Endothelial cell of umbilical vein (primary cell): ENCODE results near the gene LIPA. TPM values are rescaled to one million over a fixed set of nuclear protein-coding genes. Genes with fewer than 3 reads are reported as not detected.

Source experiments
- BruUV-seq: library from RNA; stranded (reverse); fragments of 400-500 nt; replicated peaks from 2 replicates; lab custom pipeline; 2021; lab: Mats Ljungman, UMichigan
- CTCF ChIA-PET: fragments of 300-600, 350-600 bp; sonication (Branson Sonifier 250); formaldehyde crosslinking; loops from one replicate; lab custom pipeline; 2021; ENCODE audit warnings: antibody characterized with exemption, inconsistent platforms; lab: Charles Lee
- POLR2A ChIA-PET: fragments of 300-600, 350-600 bp; sonication (Branson Sonifier 250); formaldehyde crosslinking; loops from one replicate; lab custom pipeline; 2021; ENCODE audit warnings: antibody characterized with exemption, inconsistent platforms; lab: Charles Lee
- DNase-seq: peaks from one replicate; pipeline ENCODE4 v3.0.0-alpha.2; 2011; ENCODE audit warnings: low read depth, low spot score
- FAIRE-seq: peaks from 2 replicates; lab custom pipeline; 2011; peaks lifted over from hg19 to GRCh38; lab: Jason Lieb, UNC
- H2AFZ ChIP-seq: 2 replicates; pipeline ENCODE4 v1.6.0; 2012; ENCODE audit warnings: low read depth, low read length, control low read depth, inconsistent platforms
- H3K27ac ChIP-seq: 2 replicates; pipeline ENCODE4 v1.5.1; 2011; ENCODE audit warnings: low read depth, mild to moderate bottlenecking, control low read depth, low read length, moderate library complexity; ENCODE audit not compliant: insufficient read depth
- H3K27me3 ChIP-seq, 2 experiments: 2 replicates each; pipeline versions ENCODE4 v1.6.0 to v1.6.1; 2011; ENCODE audit warnings: low read length in 2 of 2, mixed read lengths in 1 of 2; ENCODE audit not compliant: control insufficient read depth in 2 of 2, insufficient read depth in 2 of 2
- H3K36me3 ChIP-seq, 2 experiments: 2 replicates in 1 of 2; 3 replicates in 1 of 2; pipeline ENCODE4 v1.5.1; 2011; ENCODE audit warnings: low read length in 2 of 2, mild to moderate bottlenecking in 1 of 2, moderate library complexity in 1 of 2; ENCODE audit not compliant: control insufficient read depth in 2 of 2, insufficient read depth in 2 of 2; ENCODE audit errors: extremely low read depth in 1 of 2
- H3K4me1 ChIP-seq: 3 replicates; pipeline ENCODE4 v1.5.1; 2011; ENCODE audit warnings: mild to moderate bottlenecking, low read length; ENCODE audit not compliant: control insufficient read depth, insufficient read depth; ENCODE audit errors: extremely low read depth
- H3K4me2 ChIP-seq: 2 replicates; pipeline ENCODE4 v1.6.1; 2011; ENCODE audit warnings: low read length, control low read depth, mixed read lengths; ENCODE audit not compliant: insufficient read depth
- H3K4me3 ChIP-seq, 3 experiments: fragments of 200-600 bp in 1 of 3; sonication (generic), shearing (Covaris generic) in 1 of 3; replicated peaks in 1 of 3; 2 replicates each; pipeline ENCODE4 v1.5.1; 2011 to 2016; ENCODE audit warnings: control low read depth in 3 of 3, low read length in 3 of 3, mild to moderate bottlenecking in 2 of 3, inconsistent platforms in 1 of 3, low read depth in 1 of 3, moderate library complexity in 1 of 3; ENCODE audit not compliant: insufficient read depth in 1 of 3
- H3K79me2 ChIP-seq: 2 replicates; pipeline ENCODE4 v1.6.0; 2012; ENCODE audit warnings: low read length, inconsistent platforms; ENCODE audit not compliant: control insufficient read depth, insufficient read depth
- H3K9ac ChIP-seq: replicated peaks from 2 replicates; pipeline ENCODE3; 2011; ENCODE audit warnings: low read length, control low read depth; ENCODE audit not compliant: insufficient read depth; ENCODE audit errors: extremely low read depth
- H3K9me1 ChIP-seq: replicated peaks from 3 replicates; pipeline ENCODE4 v1.6.0; 2011; ENCODE audit warnings: mild to moderate bottlenecking, low read length; ENCODE audit not compliant: control insufficient read depth, insufficient read depth; ENCODE audit errors: extremely low read depth
- H3K9me3 ChIP-seq: replicated peaks from 2 replicates; pipeline ENCODE4 v1.5.1; 2012; ENCODE audit warnings: low read length, inconsistent platforms; ENCODE audit not compliant: control insufficient read depth, insufficient read depth
- H4K20me1 ChIP-seq: replicated peaks from 2 replicates; pipeline ENCODE3; 2011; ENCODE audit warnings: mild to moderate bottlenecking, low read length; ENCODE audit not compliant: control insufficient read depth, insufficient read depth; ENCODE audit errors: extremely low read depth
- EZH2 ChIP-seq: IDR thresholded peaks from 2 replicates; pipeline ENCODE4 v1.6.1; 2012; ENCODE audit warnings: borderline replicate concordance, low read depth, mild to moderate bottlenecking, moderate library complexity, low read length, inconsistent platforms; ENCODE audit not compliant: severe bottlenecking
- FOS ChIP-seq: IDR thresholded peaks from 2 replicates; pipeline ENCODE4 v1.6.1; 2011; ENCODE audit warnings: mild to moderate bottlenecking, low read length, moderate library complexity, borderline replicate concordance; ENCODE audit not compliant: insufficient read depth
- GATA2 ChIP-seq: IDR thresholded peaks from 2 replicates; pipeline ENCODE4 v1.7.0; 2011; ENCODE audit warnings: low read depth, mild to moderate bottlenecking, moderate library complexity, mixed read lengths, low read length; ENCODE audit not compliant: insufficient read length, insufficient read depth
- JUN ChIP-seq: IDR thresholded peaks from 2 replicates; pipeline ENCODE4 v1.6.1; 2011; ENCODE audit warnings: borderline replicate concordance, low read depth; ENCODE audit not compliant: insufficient read length, insufficient read depth
- MYC ChIP-seq: IDR thresholded peaks from one replicate; pipeline ENCODE4 v1.6.1; 2011; ENCODE audit warnings: mild to moderate bottlenecking, low read depth, low read length
- POLR2A ChIP-seq: IDR thresholded peaks from 2 replicates; pipeline ENCODE4 v1.6.1; 2012; ENCODE audit warnings: low read depth, mild to moderate bottlenecking, control low read depth, low read length
- POLR2AphosphoS5 ChIP-seq: IDR thresholded peaks from 2 replicates; pipeline ENCODE4 v1.6.1; 2012; ENCODE audit warnings: low read depth, mild to moderate bottlenecking, control low read depth, low read length, moderate library complexity; ENCODE audit not compliant: insufficient read depth
- dilution Hi-C: fragments of 300-500 bp; cut with MboI; formaldehyde crosslinking; loops from one replicate; pipeline ENCODE4 v1.15.0; 2019; ENCODE audit warnings: low sequenced_read_pairs; ENCODE audit not compliant: extremely low pct_ligation_motif_present
- intact Hi-C: fragments of 100-400 bp; cut with micrococcal nuclease; formaldehyde crosslinking; loops from one replicate; pipeline ENCODE4 v1.10.0; 2022
- polyA plus RNA-seq, 4 experiments: library from polyadenylated mRNA; depleted of rRNA in 3 of 4; stranded (reverse) in 3 of 4; unstranded in 1 of 4; fragments of >200 nt; gene quantifications; 2 replicates each; pipeline versions ENCODE4 v1.2.1 to v1.2.3, GENCODE V29; 2011 to 2012; ENCODE audit warnings: missing spikeins in 1 of 4
- total RNA-seq: library from RNA; stranded (reverse); gene quantifications from 2 replicates; pipeline ENCODE4 v1.2.3, GENCODE V29; 2021
- TF ChIP-seq, protein P1 (sequence below), 2 donors: IDR thresholded peaks; 1 replicate in 1 of 2; 2 replicates in 1 of 2; pipeline ENCODE4 v1.5.1; 2011; ENCODE audit warnings: low read length in 2 of 2, mild to moderate bottlenecking in 2 of 2, moderate library complexity in 2 of 2, control low read depth in 1 of 2, inconsistent platforms in 1 of 2, low read depth in 1 of 2; ENCODE audit not compliant: insufficient read depth in 1 of 2; ENCODE audit errors: extremely low read depth in 1 of 2
- TF ChIP-seq, protein P2 (sequence below): IDR thresholded peaks from 2 replicates; pipeline ENCODE4 v1.6.1; 2011; ENCODE audit not compliant: insufficient read depth, insufficient read length

Gene LIPA
- total and polyA plus RNA-seq, 2 donors (not counting 3 experiments of a cell fraction or from before 2014, with no cell fraction given) = 24.0 to 41.1 TPM

DNA sequence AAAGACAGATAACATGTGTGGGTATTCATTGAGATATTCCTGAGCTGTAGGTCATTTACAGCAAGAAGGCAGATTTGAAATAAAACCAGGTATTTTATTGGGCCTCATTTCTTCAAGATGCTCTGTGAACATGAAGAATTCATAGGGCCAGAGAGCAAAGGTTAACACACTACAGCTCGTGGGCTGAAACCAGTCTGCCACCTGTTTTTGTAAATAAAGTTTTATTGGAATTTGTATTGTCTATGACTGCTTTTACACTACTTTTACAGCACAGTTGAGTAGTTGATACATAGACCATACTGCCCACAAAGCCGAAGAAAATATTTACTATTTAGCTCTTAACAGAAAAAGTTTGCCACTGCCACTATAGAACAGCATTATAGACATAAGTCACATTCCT, 22.1 kb upstream of the LIPA start:
- no peak for FAIRE-seq
- H3K27ac ChIP-seq = no peak overlapping the region

More for the DNA sequence above, 22.1 kb upstream of the LIPA start:
- no peak overlapping the region for H3K4me3 ChIP-seq
- H3K27me3 ChIP-seq = peaks cover 55 to 77% of the 10 kb centered on the region in 2 experiments
- POLR2A ChIA-PET = no interaction called here
- H3K79me2 ChIP-seq = no peaks in the 10 kb centered on the region
- no peaks in the 10 kb centered on the region for H3K36me3 ChIP-seq
- no peak overlapping the region for H2AFZ ChIP-seq
- no peaks in the 10 kb centered on the region for H3K9me1 ChIP-seq
- H3K4me2 ChIP-seq = no peak overlapping the region
- no peaks in the 10 kb centered on the region for H3K9me3 ChIP-seq
- CTCF ChIA-PET = interaction anchor here (0.8 to 1.4 kb wide), 2 partner anchors 11 to 95 kb away, joined by 3 to 7 read pairs; no protein-coding TSS in a partner anchor
- no TSS peak for BruUV-seq
- peaks cover 20% of the 10 kb centered on the region for H3K4me1 ChIP-seq
- intact Hi-C loops = loop anchor here (10.0 kb wide), 1 partner anchor 431 kb away; the partner anchor contains the start of gene KIF20B
- dilution Hi-C loops = no loop called here
- no peak overlapping the region for H3K9ac ChIP-seq
- no peak for DNase-seq
- TF ChIP-seq POLR2AphosphoS5 = no peak
- TF ChIP-seq, protein P1, sequence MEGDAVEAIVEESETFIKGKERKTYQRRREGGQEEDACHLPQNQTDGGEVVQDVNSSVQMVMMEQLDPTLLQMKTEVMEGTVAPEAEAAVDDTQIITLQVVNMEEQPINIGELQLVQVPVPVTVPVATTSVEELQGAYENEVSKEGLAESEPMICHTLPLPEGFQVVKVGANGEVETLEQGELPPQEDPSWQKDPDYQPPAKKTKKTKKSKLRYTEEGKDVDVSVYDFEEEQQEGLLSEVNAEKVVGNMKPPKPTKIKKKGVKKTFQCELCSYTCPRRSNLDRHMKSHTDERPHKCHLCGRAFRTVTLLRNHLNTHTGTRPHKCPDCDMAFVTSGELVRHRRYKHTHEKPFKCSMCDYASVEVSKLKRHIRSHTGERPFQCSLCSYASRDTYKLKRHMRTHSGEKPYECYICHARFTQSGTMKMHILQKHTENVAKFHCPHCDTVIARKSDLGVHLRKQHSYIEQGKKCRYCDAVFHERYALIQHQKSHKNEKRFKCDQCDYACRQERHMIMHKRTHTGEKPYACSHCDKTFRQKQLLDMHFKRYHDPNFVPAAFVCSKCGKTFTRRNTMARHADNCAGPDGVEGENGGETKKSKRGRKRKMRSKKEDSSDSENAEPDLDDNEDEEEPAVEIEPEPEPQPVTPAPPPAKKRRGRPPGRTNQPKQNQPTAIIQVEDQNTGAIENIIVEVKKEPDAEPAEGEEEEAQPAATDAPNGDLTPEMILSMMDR (IDR thresholded peaks at IDR 0.05; ENCODE audit: extremely low read depth in 1 of 2, insufficient read depth in 1 of 2, low read depth in 1 of 2, low read length in 2 of 2) = no peak
- no peak for TF ChIP-seq JUN
- TF ChIP-seq FOS = no peak
- TF ChIP-seq EZH2 = no peak
- no peak for TF ChIP-seq POLR2A
- no peak for TF ChIP-seq MYC
- TF ChIP-seq, protein P2, sequence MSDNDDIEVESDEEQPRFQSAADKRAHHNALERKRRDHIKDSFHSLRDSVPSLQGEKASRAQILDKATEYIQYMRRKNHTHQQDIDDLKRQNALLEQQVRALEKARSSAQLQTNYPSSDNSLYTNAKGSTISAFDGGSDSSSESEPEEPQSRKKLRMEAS = no peak
- TF ChIP-seq GATA2 = no peak
- peaks cover 3% of the 10 kb centered on the region for H4K20me1 ChIP-seq
